Fibroblast of the aortic adventitia (primary cell): ENCODE measurements around the gene PRKAG2. TPM values are rescaled to one million over a fixed set of nuclear protein-coding genes. Genes with fewer than 3 reads are reported as not detected.
A peak's percentile ranks its signal among the peaks of the same experiment; 100 is the strongest.
"Not testable (repeated sequence)": the region's sequence is repeated elsewhere in the genome, so short reads cannot be mapped to it uniquely, and the experiment has no call there.

Experiments
- DNase-seq: peaks from one replicate; pipeline ENCODE4 v3.0.0-alpha.2; 2010; ENCODE audit warnings: low read depth
- H3K4me3 ChIP-seq: 2 replicates; pipeline ENCODE4 v1.5.1; 2011; ENCODE audit warnings: low read depth, mild to moderate bottlenecking, control low read depth, low read length, moderate library complexity
- total RNA-seq: library from RNA; depleted of rRNA; stranded (reverse); fragments of >200 nt; gene quantifications from 2 replicates; pipeline ENCODE4 v1.2.3, GENCODE V29; 2012; ENCODE audit warnings: low replicate concordance
- TF ChIP-seq, protein P1 (sequence below): IDR thresholded peaks from 2 replicates; pipeline ENCODE4 v1.5.1; 2011; ENCODE audit warnings: mild to moderate bottlenecking, low read length, control low read depth, inconsistent platforms; ENCODE audit not compliant: insufficient read depth

The PRKAG2 gene
- total RNA-seq, 1 donor = 10.0 TPM

DNA sequence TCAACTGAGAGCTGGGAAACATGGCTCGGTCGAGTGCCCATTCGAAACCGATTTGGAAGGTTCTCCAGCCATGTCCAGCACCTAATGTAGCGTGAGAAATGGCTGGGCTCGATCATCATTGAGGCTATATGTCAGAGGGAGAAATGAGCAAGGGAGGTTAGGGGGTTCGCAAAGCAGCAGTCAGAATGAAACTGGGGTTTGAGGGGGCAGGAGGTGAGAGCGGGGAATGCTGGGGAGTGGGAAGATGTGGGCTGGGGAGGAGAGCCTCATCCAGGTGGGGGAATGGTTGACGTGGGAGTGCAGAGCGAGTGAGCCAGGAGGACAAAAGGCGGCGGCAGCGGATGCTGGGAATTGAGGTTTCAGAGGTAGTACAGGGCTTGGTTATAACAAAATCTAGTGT, 44.5 kb upstream of the PRKAG2 start:
- no peak for DNase-seq
- H3K4me3 ChIP-seq = no peak overlapping the region
- TF ChIP-seq, protein P1, sequence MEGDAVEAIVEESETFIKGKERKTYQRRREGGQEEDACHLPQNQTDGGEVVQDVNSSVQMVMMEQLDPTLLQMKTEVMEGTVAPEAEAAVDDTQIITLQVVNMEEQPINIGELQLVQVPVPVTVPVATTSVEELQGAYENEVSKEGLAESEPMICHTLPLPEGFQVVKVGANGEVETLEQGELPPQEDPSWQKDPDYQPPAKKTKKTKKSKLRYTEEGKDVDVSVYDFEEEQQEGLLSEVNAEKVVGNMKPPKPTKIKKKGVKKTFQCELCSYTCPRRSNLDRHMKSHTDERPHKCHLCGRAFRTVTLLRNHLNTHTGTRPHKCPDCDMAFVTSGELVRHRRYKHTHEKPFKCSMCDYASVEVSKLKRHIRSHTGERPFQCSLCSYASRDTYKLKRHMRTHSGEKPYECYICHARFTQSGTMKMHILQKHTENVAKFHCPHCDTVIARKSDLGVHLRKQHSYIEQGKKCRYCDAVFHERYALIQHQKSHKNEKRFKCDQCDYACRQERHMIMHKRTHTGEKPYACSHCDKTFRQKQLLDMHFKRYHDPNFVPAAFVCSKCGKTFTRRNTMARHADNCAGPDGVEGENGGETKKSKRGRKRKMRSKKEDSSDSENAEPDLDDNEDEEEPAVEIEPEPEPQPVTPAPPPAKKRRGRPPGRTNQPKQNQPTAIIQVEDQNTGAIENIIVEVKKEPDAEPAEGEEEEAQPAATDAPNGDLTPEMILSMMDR = no peak

DNA sequence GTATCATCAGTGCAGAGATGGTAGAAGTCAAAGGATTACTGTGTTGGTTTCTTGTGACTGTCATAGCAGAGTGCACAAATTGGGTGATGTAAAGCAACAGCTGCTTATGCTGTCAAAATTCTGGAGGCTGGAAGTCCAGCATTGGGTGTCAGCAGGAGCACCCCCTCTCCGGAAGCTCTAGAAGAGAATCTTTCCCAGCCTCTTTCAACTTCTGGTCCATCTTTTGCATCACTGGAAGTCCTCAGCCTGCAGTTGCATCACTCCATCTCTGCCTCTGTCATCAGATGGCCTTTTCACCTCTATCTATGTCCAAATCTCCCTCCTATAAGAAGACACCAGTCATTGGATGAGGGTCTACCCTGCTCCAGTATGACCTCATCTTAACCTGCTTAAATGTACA, 43.6 kb upstream of the PRKAG2 start:
- H3K4me3 ChIP-seq = no peak overlapping the region
- no peak for DNase-seq
- TF ChIP-seq, protein P1 = no peak

GRCh38 chr7:151919595-151919994, 42.7 kb upstream of the PRKAG2 start:
- no peak overlapping the region for H3K4me3 ChIP-seq
- DNase-seq = no peak
- TF ChIP-seq, protein P1 = no peak

DNA sequence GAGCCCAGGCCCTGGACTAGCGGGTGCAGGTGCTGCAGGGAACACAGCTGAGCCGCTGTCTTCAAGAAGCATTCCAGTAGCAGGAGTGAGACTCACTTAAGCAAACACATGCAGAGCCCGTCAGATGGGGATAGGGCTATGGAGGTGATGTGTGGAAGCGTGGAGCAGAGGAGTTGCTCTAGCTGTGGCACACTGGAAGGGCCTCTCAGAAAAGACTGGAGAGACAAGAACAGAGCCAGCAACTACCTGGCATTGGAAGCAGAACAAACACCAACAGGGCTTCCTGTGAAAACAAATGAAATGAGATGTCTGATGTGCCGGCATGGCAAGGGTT, 41.6 kb upstream of the PRKAG2 start:
- TF ChIP-seq, protein P1 = no peak
- no peak overlapping the region for H3K4me3 ChIP-seq
- no peak for DNase-seq

- peak; percentile 52 for DNase-seq
- TF ChIP-seq, protein P1 = no peak
- H3K4me3 ChIP-seq = no peak overlapping the region
Observed at GRCh38 chr7:151917791-151918509, 41.0 kb upstream of the PRKAG2 start.

- no peak for DNase-seq
- H3K4me3 ChIP-seq = no peak overlapping the region
- TF ChIP-seq, protein P1 = no peak
Observed at GRCh38 chr7:151914051-151914450, 37.1 kb upstream of the PRKAG2 start.

DNA sequence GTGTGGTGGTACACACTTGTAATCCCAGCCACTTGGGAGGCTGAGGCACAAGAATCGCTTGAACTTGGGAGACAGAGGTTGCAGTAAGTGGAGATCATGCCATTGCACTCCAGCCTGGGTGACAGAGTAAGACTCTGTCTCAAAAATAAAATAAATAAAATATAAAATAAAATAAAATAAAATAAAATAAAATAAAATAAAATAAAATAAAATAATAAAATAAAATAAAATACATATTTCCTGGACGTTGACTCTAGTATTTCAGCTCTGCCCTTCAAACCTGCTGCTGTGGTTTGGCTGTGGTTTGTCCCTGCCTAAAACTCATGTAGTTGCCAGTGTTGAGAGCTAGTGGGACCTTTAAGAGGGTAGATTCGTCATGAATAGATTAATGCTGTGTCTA, 33.7 kb upstream of the PRKAG2 start:
- not testable (repeated sequence) for H3K4me3 ChIP-seq, DNase-seq

GRCh38 chr7:151907115-151907514, 30.2 kb upstream of the PRKAG2 start:
- H3K4me3 ChIP-seq, DNase-seq: not testable (repeated sequence)
